ENCODE measurements around the gene MRPL24. TPM values are rescaled to one million over a fixed set of nuclear protein-coding genes. Genes with fewer than 3 reads are reported as not detected.
A peak's percentile ranks its signal among the peaks of the same experiment; 100 is the strongest.

Gene MRPL24
- total and polyA plus RNA-seq, 2 of the 13 experiments (the other 11 are each of a cell fraction or from before 2014, with no cell fraction given): 38.1 to 42.9 TPM

- H3K4me3 ChIP-seq (replicated peaks in 1 of 3; ENCODE audit: insufficient read depth in 1 of 3, low read depth in 2 of 3, low read length in 3 of 3): no peak overlapping the region
- no peaks in the 10 kb centered on the region for H3K27me3 ChIP-seq (ENCODE audit: control insufficient read depth in 1 of 2, insufficient read depth in 2 of 2, low read length in 2 of 2)
- WGBS (ENCODE audit: low lambda C conversion rate): 98% methylated on average over 3 of the region's 3 CpGs
- peak; percentile 12 for FAIRE-seq
- no peak overlapping the region for H3K9ac ChIP-seq (ENCODE audit: insufficient read depth, low read depth, low read length)
- peaks cover 7 to 41% of the 10 kb centered on the region in 2 experiments; a peak in 4 of 5 replicates for H3K36me3 ChIP-seq (replicated peaks in 1 of 2; ENCODE audit: control insufficient read depth in 1 of 2, insufficient read depth in 2 of 2, low read length in 2 of 2)
- H3K27ac ChIP-seq (ENCODE audit: extremely low read length, insufficient read depth, low read length): no peak overlapping the region
- no TSS peak for BruUV-seq (replicated peaks)
- H3K9me3 ChIP-seq (ENCODE audit: low read length): no peaks in the 10 kb centered on the region
- ChIA-PET CTCF (ENCODE audit: low intra/inter-chr PET ratio, low total read pairs) (no interaction called here), POLR2A (no interaction called here)
- in situ Hi-C loops (cut with HindIII; ENCODE audit: extremely low pct_ligation_motif_present, low pct_unique_long_range_greater_than_20kb): no loop called here
- peaks cover 47% of the 10 kb centered on the region for H3K4me1 ChIP-seq (ENCODE audit: insufficient read depth, low read length)
- intact Hi-C loops (cut with micrococcal nuclease; ENCODE audit: unreplicated experiment): no loop called here
- ATAC-seq: peak; percentile 74
- no peak for TF ChIP-seq ZNF580 (CRISPR knock-in tag; IDR thresholded peaks at IDR 0.05; ENCODE audit: borderline replicate concordance, low read depth)
- TF ChIP-seq ZNF556 (CRISPR knock-in tag; IDR thresholded peaks at IDR 0.05; ENCODE audit: borderline replicate concordance): no peak
- TF ChIP-seq POLR2AphosphoS5 (IDR thresholded peaks at IDR 0.05; ENCODE audit: low read depth, low read length): no peak
- no peak for TF ChIP-seq ARID2 (CRISPR knock-in tag; IDR thresholded peaks at IDR 0.05; ENCODE audit: borderline replicate concordance)
- no peak for TF ChIP-seq BCL6 (CRISPR knock-in tag; IDR thresholded peaks at IDR 0.05)
- TF ChIP-seq TBX3 (IDR thresholded peaks at IDR 0.05; ENCODE audit: borderline replicate concordance): no peak
- TF ChIP-seq HES4 (CRISPR knock-in tag; IDR thresholded peaks at IDR 0.05; ENCODE audit: borderline replicate concordance): no peak
- TF ChIP-seq CBX2 (IDR thresholded peaks at IDR 0.05; ENCODE audit: low read depth, low read length): no peak
- TF ChIP-seq CBX2 (CRISPR knock-in tag; IDR thresholded peaks at IDR 0.05; ENCODE audit: low read depth): no peak
- no peak for TF ChIP-seq ZNF180 (CRISPR knock-in tag; IDR thresholded peaks at IDR 0.05; ENCODE audit: borderline replicate concordance, low read depth)
- no peak for TF ChIP-seq CTCF (CRISPR knock-in tag; IDR thresholded peaks at IDR 0.05)
- TF ChIP-seq ZNF850 (CRISPR knock-in tag; conservative IDR thresholded peaks at IDR 0.05): no peak
- TF ChIP-seq SIN3B (IDR thresholded peaks at IDR 0.05; ENCODE audit: low read length): no peak
- TF ChIP-seq SIN3A (IDR thresholded peaks at IDR 0.05; ENCODE audit: borderline replicate concordance, low read depth, low read length): no peak
- DNase-seq (ENCODE audit: low spot score): no peak
- H3K4me2 ChIP-seq (ENCODE audit: low read depth, low read length): no peak overlapping the region
- peaks cover 82% of the 10 kb centered on the region for H3K79me2 ChIP-seq (ENCODE audit: insufficient read depth, low read length)
- H2AFZ ChIP-seq (ENCODE audit: low read length): no peak overlapping the region
- peaks cover 8% of the 10 kb centered on the region; the same call in 1 of the 2 replicates for H4K20me1 ChIP-seq (ENCODE audit: insufficient read depth, low read length)
Measured at GRCh38 chr1:156773607-156774006, 32.7 kb upstream of the MRPL24 start.

All from HepG2 (cell line).